H1 (cell line): ENCODE results near the gene L3MBTL4. TPM values are rescaled to one million over a fixed set of nuclear protein-coding genes. Genes with fewer than 3 reads are reported as not detected.

Experiments used
- BACH1 ChIP-seq: IDR thresholded peaks from 2 replicates; pipeline ENCODE4 v1.6.1; 2012; ENCODE audit warnings: low read length, improper control_type of control experiment
- CHD7 ChIP-seq: fragments of 300-600 bp; sonication (generic); IDR thresholded peaks from 2 replicates; pipeline ENCODE4 v1.7.1; 2012; ENCODE audit warnings: low read length, moderate library complexity, mild to moderate bottlenecking, inconsistent platforms; ENCODE audit not compliant: insufficient replicate concordance
- HDAC6 ChIP-seq: IDR thresholded peaks from one replicate; pipeline ENCODE4 v1.7.1; 2012; ENCODE audit warnings: low read depth, mild to moderate bottlenecking, inconsistent platforms, low read length, moderate library complexity
- NANOG ChIP-seq: IDR thresholded peaks from 2 replicates; pipeline ENCODE4 v1.6.1; 2011; ENCODE audit warnings: low read length, low read depth, mild to moderate bottlenecking, inconsistent platforms; ENCODE audit not compliant: insufficient read depth, poor library complexity, severe bottlenecking
- RNF2 ChIP-seq: fragments of 200-900, 300-1000 bp; sonication (generic); IDR thresholded peaks from 2 replicates; pipeline ENCODE4 v1.7.1; 2016; ENCODE audit warnings: borderline replicate concordance, low read depth, mild to moderate bottlenecking, antibody characterized with exemption, low read length; ENCODE audit not compliant: poor library complexity, severe bottlenecking; ENCODE audit errors: missing control alignments
- TCF12 ChIP-seq: IDR thresholded peaks from 2 replicates; pipeline ENCODE4 v1.6.1; 2011; ENCODE audit warnings: low read depth, mild to moderate bottlenecking, low read length
- polyA plus RNA-seq, 7 experiments: library from polyadenylated mRNA; depleted of rRNA in 3 of 7; stranded (reverse) in 5 of 7; unstranded in 2 of 7; fragments of >200 nt in 5 of 7; fragments of 200-250 nt in 2 of 7; gene quantifications; 1 replicate in 5 of 7; 2 replicates in 1 of 7; 4 replicates in 1 of 7; pipeline versions ENCODE4 v1.2.1 to v1.2.3, GENCODE V29; 2011 to 2013; ENCODE audit warnings: missing spikeins in 2 of 7, mixed read lengths in 2 of 7
- total RNA-seq: library from RNA; stranded (reverse); fragmentation: NEBNext Ultra II Directional; extraction: Animal tissue kit (Norgen Biotek cat#: 25700); gene quantifications from 2 replicates; pipeline ENCODE4 v1.2.1, GENCODE V29; 2021

Gene L3MBTL4
- total and polyA plus RNA-seq, 2 of the 8 experiments (the other 6 are each of a cell fraction or from before 2014, with no cell fraction given): 1.0 to 2.1 TPM

GRCh38 chr18:6357668-6358067, 57.0 kb downstream of the L3MBTL4 start (continued):
- TF ChIP-seq CHD7 (no peak), RNF2 (no peak), BACH1 (no peak), HDAC6 (no peak), TCF12 (no peak), NANOG (no peak)
